SK-N-SH treated with all-trans-retinoic acid at 6 μM for 48 hours (cell line): Measurements from ENCODE around the gene FAAP100.

ENCODE experiments used
- BACH2 ChIP-seq: fragments of 250-450 bp; sonication (Bioruptor Pico); IDR thresholded peaks from 2 replicates; pipeline ENCODE4 v1.9.0; 2021; ENCODE audit warnings: mild to moderate bottlenecking, borderline replicate concordance
- CSDC2 ChIP-seq: fragments of 250-450 bp; sonication (Bioruptor Pico); IDR thresholded peaks from 2 replicates; pipeline ENCODE4 v1.5.0; 2020; ENCODE audit warnings: mild to moderate bottlenecking, moderate library complexity
- ISL1 ChIP-seq: fragments of 250-450 bp; sonication (Bioruptor Pico); IDR thresholded peaks from 2 replicates; pipeline ENCODE4 v2.1.2; 2022; ENCODE audit warnings: mild to moderate bottlenecking, moderate library complexity
- OSR1 ChIP-seq: fragments of 250-450 bp; sonication (Bioruptor Pico); IDR thresholded peaks from 2 replicates; pipeline ENCODE4 v1.8.0; 2022; ENCODE audit warnings: moderate library complexity, mild to moderate bottlenecking, inconsistent platforms
- POU6F1 ChIP-seq: fragments of 250-450 bp; sonication (Bioruptor Pico); IDR thresholded peaks from 2 replicates; pipeline ENCODE4 v1.8.0; 2021; ENCODE audit warnings: low read depth, mild to moderate bottlenecking, moderate library complexity, borderline replicate concordance
- PPARA ChIP-seq: fragments of 250-450 bp; sonication (Bioruptor Pico); IDR thresholded peaks from 2 replicates; pipeline ENCODE4 v1.5.0; 2020; ENCODE audit warnings: mild to moderate bottlenecking, borderline replicate concordance
- RARB ChIP-seq: fragments of 250-450 bp; sonication (Bioruptor Pico); IDR thresholded peaks from 2 replicates; pipeline ENCODE4 v1.8.0; 2021; ENCODE audit warnings: mild to moderate bottlenecking, moderate library complexity
- TOX ChIP-seq: fragments of 250-450 bp; sonication (Bioruptor Pico); IDR thresholded peaks from 2 replicates; pipeline ENCODE4 v1.8.0; 2021; ENCODE audit warnings: mild to moderate bottlenecking, moderate library complexity, borderline replicate concordance
- ZC3H10 ChIP-seq: fragments of 250-450 bp; sonication (Bioruptor Pico); IDR thresholded peaks from 2 replicates; pipeline ENCODE4 v1.5.1; 2021; ENCODE audit warnings: mild to moderate bottlenecking, moderate library complexity
- ZNF565 ChIP-seq: fragments of 450-650 bp; formaldehyde crosslinking; conservative IDR thresholded peaks from 2 replicates; pipeline ENCODE4 v1.5.0; 2020; ENCODE audit warnings: low read depth, mild to moderate bottlenecking, moderate library complexity

- TF ChIP-seq ISL1 (CRISPR knock-in tag) (no peak), ZC3H10 (CRISPR knock-in tag) (no peak), POU6F1 (CRISPR knock-in tag) (no peak), TOX (CRISPR knock-in tag) (no peak), ZNF565 (no peak), RARB (CRISPR knock-in tag) (no peak), OSR1 (CRISPR knock-in tag) (no peak), BACH2 (CRISPR knock-in tag) (no peak), CSDC2 (no peak), PPARA (no peak)
These were observed 12.6 kb upstream of the FAAP100 start for GRCh38 chr17:81564778-81565177.
